A673 (cell line): ENCODE measurements around the gene WDR55.

ENCODE experiments used
- EZH2 ChIP-seq: fragments of 200-600 bp; sonication (generic); IDR thresholded peaks from 2 replicates; pipeline ENCODE4 v1.6.1; 2017; ENCODE audit warnings: borderline replicate concordance, low read depth, mild to moderate bottlenecking, mixed read lengths, antibody characterized with exemption, low read length; ENCODE audit not compliant: poor library complexity, severe bottlenecking
- TF ChIP-seq, protein P1 (sequence below): fragments of 300-800, 200-600 bp; sonication (generic); conservative IDR thresholded peaks from 2 replicates; pipeline ENCODE4 v1.5.1; 2017; ENCODE audit warnings: low read depth, mild to moderate bottlenecking, antibody characterized with exemption, low read length, moderate library complexity, mixed read lengths

DNA sequence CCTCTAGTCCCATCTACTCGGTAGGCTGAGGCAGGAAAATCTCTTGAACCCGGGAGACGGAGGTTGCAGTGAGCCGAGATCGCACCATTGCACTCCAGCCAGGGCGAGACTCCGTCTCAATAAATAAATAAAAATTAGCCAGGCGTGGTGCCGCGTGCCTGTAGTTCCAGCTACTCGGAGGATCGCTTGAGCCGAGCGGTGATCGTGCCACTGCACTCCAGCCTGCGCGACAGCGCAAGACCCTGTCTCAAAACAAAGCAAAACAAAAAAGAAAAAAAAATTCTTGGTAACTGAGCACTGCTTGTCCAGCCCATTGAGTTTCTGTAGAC is 710 bp upstream of the WDR55 start:
- TF ChIP-seq, protein P1, sequence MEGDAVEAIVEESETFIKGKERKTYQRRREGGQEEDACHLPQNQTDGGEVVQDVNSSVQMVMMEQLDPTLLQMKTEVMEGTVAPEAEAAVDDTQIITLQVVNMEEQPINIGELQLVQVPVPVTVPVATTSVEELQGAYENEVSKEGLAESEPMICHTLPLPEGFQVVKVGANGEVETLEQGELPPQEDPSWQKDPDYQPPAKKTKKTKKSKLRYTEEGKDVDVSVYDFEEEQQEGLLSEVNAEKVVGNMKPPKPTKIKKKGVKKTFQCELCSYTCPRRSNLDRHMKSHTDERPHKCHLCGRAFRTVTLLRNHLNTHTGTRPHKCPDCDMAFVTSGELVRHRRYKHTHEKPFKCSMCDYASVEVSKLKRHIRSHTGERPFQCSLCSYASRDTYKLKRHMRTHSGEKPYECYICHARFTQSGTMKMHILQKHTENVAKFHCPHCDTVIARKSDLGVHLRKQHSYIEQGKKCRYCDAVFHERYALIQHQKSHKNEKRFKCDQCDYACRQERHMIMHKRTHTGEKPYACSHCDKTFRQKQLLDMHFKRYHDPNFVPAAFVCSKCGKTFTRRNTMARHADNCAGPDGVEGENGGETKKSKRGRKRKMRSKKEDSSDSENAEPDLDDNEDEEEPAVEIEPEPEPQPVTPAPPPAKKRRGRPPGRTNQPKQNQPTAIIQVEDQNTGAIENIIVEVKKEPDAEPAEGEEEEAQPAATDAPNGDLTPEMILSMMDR: no peak
- TF ChIP-seq EZH2: no peak
